IMR-90 (cell line): ENCODE data around the gene NXN. TPM values are rescaled to one million over a fixed set of nuclear protein-coding genes. Genes with fewer than 3 reads are reported as not detected.
A peak's percentile ranks its signal among the peaks of the same experiment; 100 is the strongest.

Source experiments
- ATAC-seq: fragments of 200-7000 bp; cut with Tn5 transposase; 2 replicates; pipeline ENCODE4 v1.9.1; 2020; ENCODE audit warnings: low read depth, mild to moderate bottlenecking, moderate library complexity
- BruUV-seq: library from RNA; stranded (reverse); fragments of 400-500 nt; replicated peaks from 2 replicates; lab custom pipeline; 2021; lab: Mats Ljungman, UMichigan
- CTCF ChIA-PET: fragments of 300-600 bp; formaldehyde crosslinking; extraction: SDS; loops from one replicate; lab custom pipeline; 2021; ENCODE audit warnings: antibody characterized with exemption; lab: Yijun Ruan, JAX
- POLR2A ChIA-PET: fragments of 300-600 bp; sonication (Branson Sonifier 250); formaldehyde crosslinking; loops from one replicate; lab custom pipeline; 2022; ENCODE audit warnings: antibody characterized with exemption; ENCODE audit not compliant: unreplicated experiment; lab: Charles Lee
- DNase-seq: peaks from one replicate; pipeline ENCODE4 v3.0.0; 2013
- H2AFZ ChIP-seq: replicated peaks from 2 replicates; pipeline ENCODE3; 2013; ENCODE audit warnings: low read length, mild to moderate bottlenecking; ENCODE audit not compliant: poor library complexity
- H2AK5ac ChIP-seq: 2 replicates; pipeline ENCODE4 v1.6.1; 2013; ENCODE audit warnings: low read depth, low read length, inconsistent platforms
- H2AK9ac ChIP-seq: replicated peaks from 2 replicates; pipeline ENCODE3; 2013; ENCODE audit warnings: mild to moderate bottlenecking, low read depth, low read length, moderate library complexity; ENCODE audit not compliant: poor library complexity
- H2BK120ac ChIP-seq: 2 replicates; pipeline ENCODE4 v1.6.1; 2013; ENCODE audit warnings: low read depth, low read length, inconsistent platforms
- H2BK15ac ChIP-seq: 3 replicates; pipeline ENCODE4 v1.6.1; 2013; ENCODE audit warnings: low read depth, low read length, inconsistent platforms
- H2BK20ac ChIP-seq: 2 replicates; pipeline ENCODE4 v1.6.1; 2013; ENCODE audit warnings: low read depth, mild to moderate bottlenecking, inconsistent platforms, low read length, moderate library complexity
- H2BK5ac ChIP-seq: 2 replicates; pipeline ENCODE4 v1.6.1; 2013; ENCODE audit warnings: mild to moderate bottlenecking, low read depth, low read length, inconsistent platforms; ENCODE audit not compliant: poor library complexity, severe bottlenecking
- H3K14ac ChIP-seq: replicated peaks from 2 replicates; pipeline ENCODE4 v1.6.1; 2013; ENCODE audit warnings: low read depth, low read length, inconsistent platforms
- H3K18ac ChIP-seq: 2 replicates; pipeline ENCODE4 v1.6.1; 2013; ENCODE audit warnings: low read depth, low read length, control low read depth
- H3K23ac ChIP-seq: 2 replicates; pipeline ENCODE4 v1.6.1; 2013; ENCODE audit warnings: low read depth, low read length, inconsistent platforms
- H3K27ac ChIP-seq: 2 replicates; pipeline ENCODE4 v1.5.1; 2013; ENCODE audit warnings: mild to moderate bottlenecking, control low read depth, low read length; ENCODE audit not compliant: insufficient read depth
- H3K27me3 ChIP-seq: 2 replicates; pipeline ENCODE4 v1.6.1; 2013; ENCODE audit warnings: low read length; ENCODE audit not compliant: control insufficient read depth, insufficient read depth
- H3K36me3 ChIP-seq: 2 replicates; pipeline ENCODE4 v1.6.1; 2013; ENCODE audit warnings: low read length, mixed read lengths; ENCODE audit not compliant: control insufficient read depth, insufficient read depth
- H3K4ac ChIP-seq: 2 replicates; pipeline ENCODE4 v1.6.1; 2013; ENCODE audit warnings: low read depth, low read length, inconsistent platforms
- H3K4me1 ChIP-seq: 2 replicates; pipeline ENCODE4 v1.6.1; 2013; ENCODE audit warnings: low read length, mixed read lengths; ENCODE audit not compliant: control insufficient read depth, insufficient read depth
- H3K4me2 ChIP-seq: 2 replicates; pipeline ENCODE4 v1.6.1; 2013; ENCODE audit warnings: low read depth, mild to moderate bottlenecking, control low read depth, low read length, moderate library complexity
- H3K4me3 ChIP-seq: 2 replicates; pipeline ENCODE4 v1.5.1; 2013; ENCODE audit warnings: low read depth, mild to moderate bottlenecking, control low read depth, low read length, moderate library complexity; ENCODE audit not compliant: insufficient read depth
- H3K56ac ChIP-seq: 2 replicates; pipeline ENCODE4 v1.6.1; 2013; ENCODE audit warnings: low read length, inconsistent platforms; ENCODE audit not compliant: insufficient read depth; ENCODE audit errors: extremely low read depth
- H3K79me1 ChIP-seq, 2 experiments: 2 replicates each; pipeline ENCODE4 v1.6.1; 2013; ENCODE audit warnings: low read length in 2 of 2, inconsistent platforms in 1 of 2, low read depth in 1 of 2
- H3K9ac ChIP-seq: 2 replicates; pipeline ENCODE4 v1.6.1; 2013; ENCODE audit warnings: low read depth, low read length, control low read depth
- H3K9me1 ChIP-seq: 2 replicates; pipeline ENCODE4 v1.6.1; 2013; ENCODE audit warnings: low read length, inconsistent platforms; ENCODE audit not compliant: insufficient read depth
- H3K9me3 ChIP-seq: 2 replicates; pipeline ENCODE4 v1.6.1; 2013; ENCODE audit warnings: low read length; ENCODE audit not compliant: control insufficient read depth, insufficient read depth
- H4K20me1 ChIP-seq: 2 replicates; pipeline ENCODE4 v1.6.1; 2013; ENCODE audit warnings: low read length, inconsistent platforms; ENCODE audit not compliant: insufficient read depth
- H4K5ac ChIP-seq: 2 replicates; pipeline ENCODE4 v1.6.1; 2013; ENCODE audit warnings: mild to moderate bottlenecking, low read depth, low read length, control low read depth
- H4K8ac ChIP-seq, 2 experiments: 2 replicates each; pipeline ENCODE4 v1.6.1; 2013; ENCODE audit warnings: low read depth in 2 of 2, low read length in 2 of 2, control low read depth in 1 of 2, inconsistent platforms in 1 of 2
- H4K91ac ChIP-seq: 2 replicates; pipeline ENCODE4 v1.6.1; 2013; ENCODE audit warnings: low read depth, low read length, inconsistent platforms; ENCODE audit not compliant: insufficient read depth
- BHLHE40 ChIP-seq: fragments of 150-350 bp; IDR thresholded peaks from 2 replicates; pipeline ENCODE4 v1.6.1; 2016; ENCODE audit warnings: mild to moderate bottlenecking, low read depth, low read length
- CEBPB ChIP-seq: IDR thresholded peaks from 2 replicates; pipeline ENCODE4 v1.6.1; 2012; ENCODE audit warnings: low read depth, low read length, improper control_type of control experiment
- POLR2A ChIP-seq: IDR thresholded peaks from 2 replicates; pipeline ENCODE4 v1.6.1; 2012; ENCODE audit warnings: mild to moderate bottlenecking, low read depth, low read length
- WGBS, 2 experiments: methylation state at CpG; one replicate each; pipeline versions ENCODE4 v1.1.5 to v1.1.7; 2013; ENCODE audit warnings: missing lambda C conversion rate in 2 of 2; ENCODE audit not compliant: insufficient read length in 1 of 2; ENCODE audit errors: extremely low coverage in 2 of 2; 5-methylcytosine and 5-hydroxymethylcytosine counted together
- dilution Hi-C: fragments of 300-500 bp; cut with HindIII; formaldehyde crosslinking; loops from one replicate; pipeline ENCODE4 v1.14.3; 2018; ENCODE audit warnings: low sequenced_read_pairs; ENCODE audit not compliant: unreplicated experiment
- in situ Hi-C: fragments of 300-500 bp; cut with MboI; formaldehyde crosslinking; loops from 3 replicates; pipeline ENCODE4 v1.14.3; 2019; ENCODE audit warnings: low sequenced_read_pairs, inconsistent platforms, mixed read lengths
- intact Hi-C: fragments of 100-400 bp; cut with micrococcal nuclease; formaldehyde crosslinking; loops from 2 replicates; pipeline ENCODE4 v1.10.0; 2022
- polyA plus RNA-seq, 3 experiments: library from polyadenylated mRNA; depleted of rRNA; stranded (reverse); fragments of >200 nt; gene quantifications; 2 replicates each; pipeline ENCODE4 v1.2.3, GENCODE V29; 2012; ENCODE audit warnings: low replicate concordance in 1 of 3
- total RNA-seq: library from RNA; depleted of rRNA; stranded (reverse); fragments of >200 nt; gene quantifications from 2 replicates; pipeline ENCODE4 v1.2.3, GENCODE V29; 2012

NXN gene
- total and polyA plus RNA-seq, 2 of the 4 experiments (the other 2 are of a cell fraction), result 52.5 to 116 TPM

DNA sequence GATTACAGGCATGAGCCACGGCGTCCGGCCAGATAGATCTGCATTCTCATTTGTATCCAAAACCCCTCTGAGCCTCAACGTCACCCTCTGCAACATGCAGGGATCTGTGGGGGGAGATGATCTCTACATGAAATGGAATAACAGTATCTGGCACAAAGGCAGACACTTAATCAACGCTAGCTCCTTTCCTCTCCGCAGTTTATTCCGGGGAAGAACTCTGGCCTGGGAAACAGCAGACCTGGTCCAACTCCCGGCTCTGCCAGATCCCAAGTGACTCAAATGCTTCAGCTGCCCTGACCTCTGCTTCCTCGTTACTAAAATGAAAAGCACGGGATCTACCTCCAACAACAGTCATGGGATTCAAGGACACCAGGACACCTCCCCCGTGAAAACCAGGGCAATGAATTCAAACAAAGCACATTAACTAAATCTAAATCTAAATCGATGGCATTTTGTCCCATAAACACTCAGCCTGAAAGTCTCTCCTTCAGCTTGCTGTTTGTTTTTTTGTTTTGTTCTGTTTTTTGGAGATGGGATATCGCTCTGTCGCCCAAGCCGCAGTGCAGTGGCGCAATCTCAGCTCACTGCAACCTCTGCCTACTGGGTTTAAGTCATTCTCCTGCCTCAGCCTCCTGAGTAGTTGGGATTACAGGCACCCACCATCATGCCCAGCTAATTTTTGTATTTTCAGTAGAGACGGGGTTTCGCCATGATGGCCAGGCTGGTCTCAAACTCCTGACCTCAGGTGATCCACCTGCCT is 78.2 kb downstream of the NXN start:
- H3K18ac ChIP-seq, result peak overlapping the region; percentile 42
- no peak overlapping the region for H2AK9ac ChIP-seq
- H2AK5ac ChIP-seq, result peak overlapping the region; percentile 84
- peak overlapping the region; percentile 81; the same call in 1 of the 2 replicates for H3K27ac ChIP-seq
- H3K9me1 ChIP-seq, result peaks cover 23% of the 10 kb centered on the region
- dilution Hi-C loops (no loop called here), in situ Hi-C loops (no loop called here), intact Hi-C loops (loop anchor here (10.0 kb wide), 1 partner anchor 107 kb away; no protein-coding TSS in a partner anchor)
- peak; percentile 5; the same call in 1 of the 2 replicates for ATAC-seq
- peak overlapping the region; percentile 15; the same call in 1 of the 2 replicates for H3K9ac ChIP-seq
- 70% methylated on average over 7 of the region's 18 CpGs; no CpG with 5 or more reads in 1 of the 2 experiments for WGBS, 2 experiments
- H4K91ac ChIP-seq, result peak overlapping the region; percentile 66
- H3K4me3 ChIP-seq, result no peak overlapping the region
- no peak overlapping the region for H2AFZ ChIP-seq
- peaks cover 39% of the 10 kb centered on the region for H3K4me1 ChIP-seq
- peaks cover 24 to 76% of the 10 kb centered on the region in 2 experiments for H3K79me1 ChIP-seq
- H2BK120ac ChIP-seq, result peak overlapping the region; percentile 17; the same call in 1 of the 2 replicates
- H3K4ac ChIP-seq, result peak overlapping the region; percentile 23; the same call in 1 of the 2 replicates
- no peaks in the 10 kb centered on the region for H3K27me3 ChIP-seq
- ChIA-PET POLR2A (no interaction called here), CTCF (interaction anchor here (0.6 kb wide), 2 partner anchors 95 to 235 kb away, joined by 3 to 6 read pairs; partner anchors contain the start of gene TIMM22)
- peak overlapping the region in 1 of 2 experiments; percentile 12; a peak in 1 of 4 replicates for H4K8ac ChIP-seq
- H3K56ac ChIP-seq, result peak overlapping the region; percentile 7; the same call in 1 of the 2 replicates
- no TSS peak for BruUV-seq
- peak overlapping the region; percentile 17 for H4K5ac ChIP-seq
- H2BK20ac ChIP-seq, result no peak overlapping the region
- peak; percentile 69 for DNase-seq
- no peak overlapping the region for H3K14ac ChIP-seq
- peak; percentile 46; the same call in 1 of the 2 replicates for TF ChIP-seq BHLHE40
- peak; percentile 47; the same call in 1 of the 2 replicates for TF ChIP-seq CEBPB
- no peak for TF ChIP-seq POLR2A
- H4K20me1 ChIP-seq, result peaks cover 22% of the 10 kb centered on the region
- H3K9me3 ChIP-seq, result no peaks in the 10 kb centered on the region
- peak overlapping the region; percentile 27 for H3K4me2 ChIP-seq
- peak overlapping the region; percentile 60; the same call in 1 of the 2 replicates for H3K23ac ChIP-seq
- no peak overlapping the region for H2BK5ac ChIP-seq
- H3K36me3 ChIP-seq, result peaks cover 5% of the 10 kb centered on the region; the same call in 1 of the 2 replicates
- no peak overlapping the region for H2BK15ac ChIP-seq
